ENCODE results near the gene DISC1.

DNA sequence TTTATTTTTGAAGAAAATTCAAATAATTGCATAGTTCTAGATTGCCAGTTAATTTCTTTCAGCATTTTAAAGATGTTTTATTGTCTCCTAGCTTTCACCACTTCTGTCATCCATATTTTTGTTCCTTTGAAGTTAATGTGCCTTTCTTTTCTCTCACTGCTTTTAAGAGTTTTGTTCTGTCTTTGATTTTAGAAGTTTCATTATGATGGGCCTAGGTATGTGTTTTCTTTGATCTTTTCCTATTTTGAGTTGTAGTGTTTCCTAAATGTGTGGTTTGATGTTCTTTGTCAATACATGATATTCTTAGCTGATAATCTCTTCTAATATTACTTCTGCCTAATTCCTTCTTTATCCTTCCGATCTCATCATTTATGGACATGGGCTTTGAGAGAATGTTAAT is 378.7 kb downstream of the DISC1 start:
- TF ChIP-seq, protein P1, sequence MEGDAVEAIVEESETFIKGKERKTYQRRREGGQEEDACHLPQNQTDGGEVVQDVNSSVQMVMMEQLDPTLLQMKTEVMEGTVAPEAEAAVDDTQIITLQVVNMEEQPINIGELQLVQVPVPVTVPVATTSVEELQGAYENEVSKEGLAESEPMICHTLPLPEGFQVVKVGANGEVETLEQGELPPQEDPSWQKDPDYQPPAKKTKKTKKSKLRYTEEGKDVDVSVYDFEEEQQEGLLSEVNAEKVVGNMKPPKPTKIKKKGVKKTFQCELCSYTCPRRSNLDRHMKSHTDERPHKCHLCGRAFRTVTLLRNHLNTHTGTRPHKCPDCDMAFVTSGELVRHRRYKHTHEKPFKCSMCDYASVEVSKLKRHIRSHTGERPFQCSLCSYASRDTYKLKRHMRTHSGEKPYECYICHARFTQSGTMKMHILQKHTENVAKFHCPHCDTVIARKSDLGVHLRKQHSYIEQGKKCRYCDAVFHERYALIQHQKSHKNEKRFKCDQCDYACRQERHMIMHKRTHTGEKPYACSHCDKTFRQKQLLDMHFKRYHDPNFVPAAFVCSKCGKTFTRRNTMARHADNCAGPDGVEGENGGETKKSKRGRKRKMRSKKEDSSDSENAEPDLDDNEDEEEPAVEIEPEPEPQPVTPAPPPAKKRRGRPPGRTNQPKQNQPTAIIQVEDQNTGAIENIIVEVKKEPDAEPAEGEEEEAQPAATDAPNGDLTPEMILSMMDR (conservative IDR thresholded peaks at IDR 0.05): no peak
- TF ChIP-seq ZFX (IDR thresholded peaks at IDR 0.05): no peak
